H1 (cell line): ENCODE data around the gene FOXI1. TPM values are rescaled to one million over a fixed set of nuclear protein-coding genes. Genes with fewer than 3 reads are reported as not detected.

Experiments used
- CTCF ChIA-PET: fragments of 300-600 bp; sonication (Branson Sonifier 250); formaldehyde crosslinking; loops from one replicate; lab custom pipeline; 2021; ENCODE audit not compliant: partially characterized antibody; lab: Charles Lee
- POLR2A ChIA-PET: fragments of 300-600 bp; sonication (Branson Sonifier 250); formaldehyde crosslinking; loops from one replicate; lab custom pipeline; 2021; ENCODE audit warnings: inconsistent platforms; ENCODE audit not compliant: partially characterized antibody; lab: Charles Lee
- DNase-seq, 2 experiments: peaks; one replicate each; pipeline versions ENCODE4 v3.0.0 to v3.0.0-alpha.2; 2010 to 2022; ENCODE audit warnings: low spot score in 2 of 2, low read depth in 1 of 2, mixed read lengths in 1 of 2
- FAIRE-seq: peaks from 2 replicates; lab custom pipeline; 2011; peaks lifted over from hg19 to GRCh38; lab: Jason Lieb, UNC
- H2AFZ ChIP-seq: 2 replicates; pipeline ENCODE4 v1.8.1; 2012; ENCODE audit warnings: low read length, inconsistent platforms
- H2AK5ac ChIP-seq: 2 replicates; pipeline ENCODE4 v1.6.1; 2013; ENCODE audit warnings: low read depth, low read length
- H2BK120ac ChIP-seq: replicated peaks from 2 replicates; pipeline ENCODE3; 2013; ENCODE audit warnings: low read depth, low read length, inconsistent platforms
- H2BK12ac ChIP-seq: 2 replicates; pipeline ENCODE4 v1.6.1; 2013; ENCODE audit warnings: low read depth, low read length
- H2BK15ac ChIP-seq: 2 replicates; pipeline ENCODE4 v1.6.1; 2013; ENCODE audit warnings: low read length
- H2BK20ac ChIP-seq: 2 replicates; pipeline ENCODE4 v1.6.1; 2013; ENCODE audit warnings: low read length
- H2BK5ac ChIP-seq: 2 replicates; pipeline ENCODE4 v1.6.1; 2013; ENCODE audit warnings: low read depth, low read length
- H3K14ac ChIP-seq: 2 replicates; pipeline ENCODE4 v1.6.1; 2013; ENCODE audit warnings: inconsistent platforms; ENCODE audit not compliant: insufficient read length
- H3K18ac ChIP-seq: 2 replicates; pipeline ENCODE4 v1.6.1; 2013; ENCODE audit warnings: low read length; ENCODE audit errors: extremely low read depth
- H3K23ac ChIP-seq: 2 replicates; pipeline ENCODE4 v1.6.1; 2013; ENCODE audit warnings: inconsistent platforms; ENCODE audit not compliant: insufficient read length
- H3K23me2 ChIP-seq: 2 replicates; pipeline ENCODE4 v1.6.1; 2013; ENCODE audit warnings: low read depth, low read length
- H3K27ac ChIP-seq: 2 replicates; pipeline ENCODE4 v1.6.1; 2011; ENCODE audit warnings: low read depth, low read length, inconsistent platforms
- H3K27me3 ChIP-seq, 4 experiments: replicated peaks in 1 of 4; 1 replicate in 1 of 4; 2 replicates in 3 of 4; pipeline versions ENCODE4 v1.6.1 to v1.8.1; 2011 to 2013; ENCODE audit warnings: low read length in 3 of 4, mild to moderate bottlenecking in 3 of 4, inconsistent platforms in 2 of 4, mixed read lengths in 2 of 4, moderate library complexity in 1 of 4; ENCODE audit not compliant: control insufficient read depth in 3 of 4, insufficient read depth in 3 of 4; ENCODE audit errors: extremely low read depth in 1 of 4
- H3K36me3 ChIP-seq, 4 experiments: 2 replicates each; pipeline versions ENCODE4 v1.6.1 to v1.8.1; 2011 to 2013; ENCODE audit warnings: mild to moderate bottlenecking in 4 of 4, low read length in 3 of 4, moderate library complexity in 2 of 4, control low read depth in 1 of 4, inconsistent platforms in 1 of 4; ENCODE audit not compliant: insufficient read depth in 4 of 4, control insufficient read depth in 2 of 4
- H3K4ac ChIP-seq: replicated peaks from 2 replicates; pipeline ENCODE3; 2013; ENCODE audit warnings: low read length, low read depth, mixed read lengths, inconsistent platforms; ENCODE audit not compliant: insufficient read length
- H3K4me1 ChIP-seq, 4 experiments: replicated peaks in 1 of 4; 1 replicate in 1 of 4; 2 replicates in 3 of 4; pipeline versions ENCODE4 v1.6.1 to v1.8.1; 2011 to 2013; ENCODE audit warnings: low read length in 3 of 4, inconsistent platforms in 2 of 4, mixed read lengths in 1 of 4; ENCODE audit not compliant: insufficient read depth in 4 of 4, control insufficient read depth in 3 of 4
- H3K4me2 ChIP-seq, 2 experiments: 2 replicates each; pipeline versions ENCODE4 v1.6.1 to v1.8.1; 2011 to 2013; ENCODE audit warnings: low read depth in 2 of 2, low read length in 2 of 2, control low read depth in 1 of 2, inconsistent platforms in 1 of 2, mild to moderate bottlenecking in 1 of 2; ENCODE audit not compliant: insufficient read depth in 1 of 2
- H3K4me3 ChIP-seq, 4 experiments: fragments of 200-600, 300-600 bp in 1 of 4; sonication (generic), shearing (Covaris generic), sonication (Bioruptor Twin) in 1 of 4; 2 replicates each; pipeline versions ENCODE4 v1.5.1 to v1.8.1; 2011 to 2016; ENCODE audit warnings: low read length in 4 of 4, low read depth in 3 of 4, control low read depth in 2 of 4, inconsistent platforms in 2 of 4, mild to moderate bottlenecking in 2 of 4, mixed read lengths in 1 of 4, moderate library complexity in 1 of 4; ENCODE audit not compliant: insufficient read depth in 2 of 4; ENCODE audit errors: extremely low read depth in 1 of 4
- H3K56ac ChIP-seq: replicated peaks from 2 replicates; pipeline ENCODE3; 2013; ENCODE audit warnings: low read depth, mild to moderate bottlenecking, mixed read lengths, low read length, inconsistent platforms; ENCODE audit not compliant: insufficient read length
- H3K79me1 ChIP-seq: 2 replicates; pipeline ENCODE4 v1.6.1; 2013; ENCODE audit warnings: low read depth, low read length, control low read depth
- H3K79me2 ChIP-seq, 2 experiments: 2 replicates each; pipeline versions ENCODE4 v1.6.1 to v1.8.1; 2012 to 2013; ENCODE audit warnings: low read length in 2 of 2, mild to moderate bottlenecking in 2 of 2, inconsistent platforms in 1 of 2; ENCODE audit not compliant: insufficient read depth in 2 of 2, control insufficient read depth in 1 of 2
- H3K9ac ChIP-seq, 4 experiments: replicated peaks in 1 of 4; 1 replicate in 1 of 4; 2 replicates in 3 of 4; pipeline versions ENCODE4 v1.6.1 to v1.8.1; 2011 to 2013; ENCODE audit warnings: low read depth in 3 of 4, low read length in 3 of 4, control low read depth in 2 of 4, mild to moderate bottlenecking in 2 of 4, moderate library complexity in 2 of 4, inconsistent platforms in 1 of 4; ENCODE audit errors: extremely low read depth in 1 of 4
- H3K9me3 ChIP-seq, 2 experiments: 2 replicates each; pipeline versions ENCODE4 v1.6.1 to v1.8.1; 2012 to 2013; ENCODE audit warnings: mild to moderate bottlenecking in 2 of 2, moderate library complexity in 2 of 2, control low read depth in 1 of 2, inconsistent platforms in 1 of 2, low read depth in 1 of 2, low read length in 1 of 2, mixed read lengths in 1 of 2; ENCODE audit not compliant: insufficient read depth in 2 of 2
- H4K20me1 ChIP-seq, 2 experiments: replicated peaks in 1 of 2; 2 replicates each; pipeline versions ENCODE3 to v1.8.1; 2011 to 2013; ENCODE audit warnings: inconsistent platforms in 2 of 2, low read length in 2 of 2, mild to moderate bottlenecking in 1 of 2; ENCODE audit not compliant: insufficient read depth in 2 of 2, control insufficient read depth in 1 of 2
- H4K5ac ChIP-seq: 2 replicates; pipeline ENCODE4 v1.6.1; 2013; ENCODE audit warnings: low read length, low read depth, mixed read lengths, inconsistent platforms; ENCODE audit not compliant: insufficient read length
- H4K8ac ChIP-seq: 2 replicates; pipeline ENCODE4 v1.8.0; 2013; ENCODE audit warnings: mild to moderate bottlenecking, moderate library complexity, low read length, inconsistent platforms; ENCODE audit not compliant: insufficient read depth; ENCODE audit errors: extremely low read depth
- H4K91ac ChIP-seq: replicated peaks from 2 replicates; pipeline ENCODE3; 2013; ENCODE audit warnings: low read length, mixed read lengths, inconsistent platforms; ENCODE audit not compliant: insufficient read length
- CBX8 ChIP-seq: fragments of 300-800, 300-1000 bp; sonication (generic); IDR thresholded peaks from 2 replicates; pipeline ENCODE4 v1.7.1; 2016; ENCODE audit warnings: low read depth, low read length, borderline replicate concordance
- FOSL1 ChIP-seq: IDR thresholded peaks from 2 replicates; pipeline ENCODE4 v1.6.1; 2011; ENCODE audit warnings: mild to moderate bottlenecking, low read depth, low read length, moderate library complexity; ENCODE audit not compliant: insufficient read depth
- JUND ChIP-seq: IDR thresholded peaks from 2 replicates; pipeline ENCODE4 v1.6.1; 2011; ENCODE audit warnings: mild to moderate bottlenecking, improper control_type of control experiment, low read length
- KDM5A ChIP-seq: fragments of 200-600 bp; IDR thresholded peaks from 2 replicates; pipeline ENCODE4 v1.7.1; 2012; ENCODE audit warnings: mild to moderate bottlenecking, low read length, inconsistent platforms, mixed read lengths
- NRF1 ChIP-seq: IDR thresholded peaks from 2 replicates; pipeline ENCODE4 v1.6.1; 2011; ENCODE audit warnings: mild to moderate bottlenecking, low read depth, low read length, improper control_type of control experiment
- SAP30 ChIP-seq: fragments of 300-600 bp; sonication (generic); IDR thresholded peaks from 2 replicates; pipeline ENCODE4 v1.7.1; 2012; ENCODE audit warnings: low read length, moderate library complexity, mild to moderate bottlenecking, inconsistent platforms; ENCODE audit not compliant: insufficient read depth, insufficient replicate concordance
- SP2 ChIP-seq: IDR thresholded peaks from 2 replicates; pipeline ENCODE4 v1.6.1; 2012; ENCODE audit warnings: mild to moderate bottlenecking, low read length, inconsistent platforms
- SP4 ChIP-seq: IDR thresholded peaks from 2 replicates; pipeline ENCODE4 v1.6.1; 2012; ENCODE audit warnings: low read length, inconsistent platforms
- TAF1 ChIP-seq: IDR thresholded peaks from 2 replicates; pipeline ENCODE4 v1.6.1; 2011; ENCODE audit warnings: mild to moderate bottlenecking, low read depth, low read length
- TAF7 ChIP-seq: optimal IDR thresholded peaks from 2 replicates; pipeline ENCODE3; 2011; ENCODE audit warnings: low read depth, mild to moderate bottlenecking, inconsistent platforms, low read length, moderate library complexity, borderline replicate concordance
- WGBS, 2 experiments: shearing (Covaris generic) in 1 of 2; methylation state at CpG; one replicate each; pipeline versions ENCODE4 v1.1.6 to v1.1.7; 2013 to 2015; ENCODE audit warnings: low lambda C conversion rate in 2 of 2, mixed read lengths in 2 of 2, inconsistent platforms in 1 of 2, low coverage in 1 of 2, missing lambda C conversion rate in 1 of 2; ENCODE audit not compliant: insufficient replicate concordance in 2 of 2, insufficient coverage in 1 of 2, insufficient read length in 1 of 2; ENCODE audit errors: extremely low coverage in 1 of 2, missing lambda C conversion rate in 1 of 2; 5-methylcytosine and 5-hydroxymethylcytosine counted together
- polyA plus RNA-seq, 7 experiments: library from polyadenylated mRNA; depleted of rRNA in 3 of 7; stranded (reverse) in 5 of 7; unstranded in 2 of 7; fragments of >200 nt in 5 of 7; fragments of 200-250 nt in 2 of 7; gene quantifications; 1 replicate in 5 of 7; 2 replicates in 1 of 7; 4 replicates in 1 of 7; pipeline versions ENCODE4 v1.2.1 to v1.2.3, GENCODE V29; 2011 to 2013; ENCODE audit warnings: missing spikeins in 2 of 7, mixed read lengths in 2 of 7
- total RNA-seq: library from RNA; stranded (reverse); fragmentation: NEBNext Ultra II Directional; extraction: Animal tissue kit (Norgen Biotek cat#: 25700); gene quantifications from 2 replicates; pipeline ENCODE4 v1.2.1, GENCODE V29; 2021
- TF ChIP-seq, protein P1 (sequence below): IDR thresholded peaks from 2 replicates; pipeline ENCODE4 v1.6.1; 2012; ENCODE audit warnings: inconsistent platforms

FOXI1 gene
- total and polyA plus RNA-seq, 2 of the 8 experiments (the other 6 are each of a cell fraction or from before 2014, with no cell fraction given): not detected

DNA sequence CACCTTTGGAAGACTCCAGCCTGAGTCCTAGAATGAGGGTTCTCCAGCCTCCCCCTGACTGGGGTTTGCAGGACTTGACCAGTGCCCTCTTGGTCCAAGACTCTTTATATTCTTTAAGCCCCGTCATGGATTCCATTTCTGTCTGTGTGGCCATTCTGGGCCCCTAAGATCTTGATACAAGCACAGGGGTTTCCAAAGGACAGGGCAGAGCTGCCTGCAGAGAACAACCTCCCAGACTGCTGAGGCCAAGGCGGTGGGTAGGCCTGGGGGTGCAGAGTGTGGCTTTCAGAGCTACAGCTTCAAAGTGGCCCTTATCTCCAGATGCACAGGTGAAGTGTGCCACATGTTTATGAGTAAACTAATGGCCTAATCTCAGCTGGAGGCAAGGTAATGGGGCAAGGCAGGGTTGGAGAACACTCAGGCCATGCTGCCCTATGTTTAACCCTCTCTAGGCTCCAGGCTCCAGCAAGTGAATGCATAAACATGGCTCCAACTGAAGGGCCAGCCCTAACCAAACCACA is 32.1 kb downstream of the FOXI1 start:
- 85% methylated on average over 2 of the region's 2 CpGs; no CpG with 5 or more reads in 1 of the 2 experiments for WGBS, 2 experiments
- Histone ChIP-seq H3K9ac (no peak overlapping the region), H3K79me2 (no peaks in the 10 kb centered on the region), H2AFZ (no peak overlapping the region), H3K4ac (no peak overlapping the region), H2BK120ac (no peak overlapping the region), H3K14ac (no peak overlapping the region), H3K23me2 (no peaks in the 10 kb centered on the region), H3K4me1 (no peaks in the 10 kb centered on the region), H4K20me1 (no peaks in the 10 kb centered on the region), H4K8ac (no peak overlapping the region), H3K4me3 (no peak overlapping the region), H2BK20ac (no peak overlapping the region), H3K79me1 (no peaks in the 10 kb centered on the region), H3K9me3 (no peaks in the 10 kb centered on the region; a peak in 1 of 4 replicates), H2AK5ac (no peak overlapping the region), H3K18ac (no peak overlapping the region), H3K27me3 (no peaks in the 10 kb centered on the region), H2BK15ac (no peak overlapping the region), H3K4me2 (no peak overlapping the region), H2BK5ac (no peak overlapping the region), H3K56ac (no peak overlapping the region), H4K91ac (no peak overlapping the region), H3K36me3 (no peaks in the 10 kb centered on the region), H2BK12ac (no peak overlapping the region), H4K5ac (no peak overlapping the region), H3K27ac (no peak overlapping the region), H3K23ac (no peak overlapping the region)
- ChIA-PET POLR2A (no interaction called here), CTCF (interaction anchor here (0.6 to 1.3 kb wide), 3 partner anchors 33 to 66 kb away, joined by 4 read pairs; no protein-coding TSS in a partner anchor)
- FAIRE-seq (no peak), DNase-seq (peak in 1 of 2 experiments; percentile 22)
- TF ChIP-seq SP4 (no peak), SAP30 (no peak), KDM5A (no peak), FOSL1 (no peak), SP2 (no peak), JUND (no peak), CBX8 (no peak), TAF1 (no peak), TAF7 (no peak), NRF1 (no peak)
- TF ChIP-seq, protein P1, sequence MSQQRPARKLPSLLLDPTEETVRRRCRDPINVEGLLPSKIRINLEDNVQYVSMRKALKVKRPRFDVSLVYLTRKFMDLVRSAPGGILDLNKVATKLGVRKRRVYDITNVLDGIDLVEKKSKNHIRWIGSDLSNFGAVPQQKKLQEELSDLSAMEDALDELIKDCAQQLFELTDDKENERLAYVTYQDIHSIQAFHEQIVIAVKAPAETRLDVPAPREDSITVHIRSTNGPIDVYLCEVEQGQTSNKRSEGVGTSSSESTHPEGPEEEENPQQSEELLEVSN: no peak
